ENCODE results near the gene MRC1. TPM values are rescaled to one million over a fixed set of nuclear protein-coding genes. Genes with fewer than 3 reads are reported as not detected.

The MRC1 gene
- total and polyA plus RNA-seq, 4 donors: 14.0 to 161 (median 43.6) TPM

- ATAC-seq (ENCODE audit: insufficient read depth, low FRiP score): no peak
- Histone ChIP-seq H3K4me3 (no peak overlapping the region), H3K36me3 (ENCODE audit: control insufficient read depth in 4 of 4, insufficient read depth in 4 of 4, low read length in 4 of 4) (no peaks in the 10 kb centered on the region), H3K27me3 (ENCODE audit: control insufficient read depth in 3 of 3, insufficient read depth in 3 of 3, low read length in 2 of 3) (no peaks in the 10 kb centered on the region), H3K27ac (ENCODE audit: low read depth in 1 of 2, low read length in 1 of 2) (no peak overlapping the region), H3K4me1 (ENCODE audit: control insufficient read depth in 5 of 5, insufficient read depth in 5 of 5, low read length in 5 of 5) (no peaks in the 10 kb centered on the region), H3K9me3 (ENCODE audit: control insufficient read depth in 4 of 4, insufficient read depth in 3 of 4, low read length in 3 of 4) (no peaks in the 10 kb centered on the region), H3K9ac (ENCODE audit: insufficient read depth in 1 of 2, low read length in 2 of 2) (no peak overlapping the region)
- no peak for DNase-seq
- TF ChIP-seq CTCF (IDR thresholded peaks at IDR 0.05; ENCODE audit: control extremely low read depth, extremely low read depth): no peak
- 81% methylated on average over 2 of the region's 2 CpGs for WGBS, 2 donors
These were observed 64.8 kb downstream of the MRC1 start for GRCh38 chr10:17873946-17874345.

DNA sequence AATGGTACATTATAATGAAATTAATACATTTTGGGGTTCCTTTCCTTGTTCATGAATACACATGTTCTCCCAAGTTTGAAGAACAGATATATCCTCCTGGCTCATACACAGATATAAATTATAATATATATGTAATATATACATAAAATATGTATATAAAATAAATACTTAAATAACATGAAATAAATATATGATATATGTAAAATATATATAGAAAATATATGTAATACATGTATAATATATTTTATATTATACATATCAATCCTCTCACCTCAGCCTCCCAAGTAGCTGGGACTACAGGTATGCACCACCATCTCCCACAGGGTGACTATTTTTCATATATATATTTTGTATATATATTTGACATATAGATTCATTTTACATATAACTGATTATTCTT, 68.0 kb downstream of the MRC1 start:
- DNase-seq (no peak), ATAC-seq (ENCODE audit: insufficient read depth, low FRiP score) (no peak)
- Histone ChIP-seq H3K9me3 (ENCODE audit: control insufficient read depth in 4 of 4, insufficient read depth in 3 of 4, low read length in 3 of 4) (peaks cover 0 to 2% (median 0%) of the 10 kb centered on the region in 4 donors), H3K9ac (ENCODE audit: insufficient read depth in 1 of 2, low read length in 2 of 2) (no peak overlapping the region), H3K27ac (ENCODE audit: low read depth in 1 of 2, low read length in 1 of 2) (no peak overlapping the region), H3K36me3 (ENCODE audit: control insufficient read depth in 4 of 4, insufficient read depth in 4 of 4, low read length in 4 of 4) (peaks cover 0 to 3% (median 0%) of the 10 kb centered on the region in 4 donors), H3K4me1 (ENCODE audit: control insufficient read depth in 5 of 5, insufficient read depth in 5 of 5, low read length in 5 of 5) (no peaks in the 10 kb centered on the region), H3K4me3 (no peak overlapping the region), H3K27me3 (ENCODE audit: control insufficient read depth in 3 of 3, insufficient read depth in 3 of 3, low read length in 2 of 3) (no peaks in the 10 kb centered on the region)
- TF ChIP-seq CTCF (IDR thresholded peaks at IDR 0.05; ENCODE audit: control extremely low read depth, extremely low read depth): no peak

DNA sequence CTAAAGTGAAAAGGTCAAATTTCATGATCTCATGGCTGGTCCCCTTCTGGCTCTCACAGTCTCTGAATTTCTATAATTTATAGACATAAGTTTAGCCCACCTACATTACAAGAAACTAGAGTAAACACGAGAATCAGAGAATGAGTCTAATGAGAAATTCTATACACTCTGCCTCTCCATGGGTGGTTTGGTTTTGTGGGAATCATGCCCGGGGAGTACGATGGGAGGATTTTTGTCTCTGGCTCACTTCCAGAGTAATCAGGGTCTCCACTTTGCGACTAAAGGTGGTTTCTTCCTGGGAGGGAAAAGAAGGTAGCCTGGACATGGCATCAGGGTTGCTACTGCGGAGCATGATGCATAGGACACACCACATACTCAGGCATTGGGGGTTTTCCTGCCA, 69.7 kb downstream of the MRC1 start:
- H3K9me3 ChIP-seq (ENCODE audit: control insufficient read depth in 4 of 4, insufficient read depth in 3 of 4, low read length in 3 of 4): peaks cover 0 to 2% (median 0%) of the 10 kb centered on the region in 4 donors
- no peak for TF ChIP-seq CTCF (IDR thresholded peaks at IDR 0.05; ENCODE audit: control extremely low read depth, extremely low read depth)
- no peak overlapping the region for H3K4me3 ChIP-seq
- no peaks in the 10 kb centered on the region for H3K4me1 ChIP-seq (ENCODE audit: control insufficient read depth in 5 of 5, insufficient read depth in 5 of 5, low read length in 5 of 5)
- H3K36me3 ChIP-seq (ENCODE audit: control insufficient read depth in 4 of 4, insufficient read depth in 4 of 4, low read length in 4 of 4): peaks cover 0 to 3% (median 0%) of the 10 kb centered on the region in 4 donors
- H3K27ac ChIP-seq (ENCODE audit: low read depth in 1 of 2, low read length in 1 of 2): no peak overlapping the region
- WGBS, 2 donors: 82 to 88% methylated on average over 5 of the region's 5 CpGs
- no peaks in the 10 kb centered on the region for H3K27me3 ChIP-seq (ENCODE audit: control insufficient read depth in 3 of 3, insufficient read depth in 3 of 3, low read length in 2 of 3)
- no peak overlapping the region for H3K9ac ChIP-seq (ENCODE audit: insufficient read depth in 1 of 2, low read length in 2 of 2)
- DNase-seq (no peak), ATAC-seq (ENCODE audit: insufficient read depth, low FRiP score) (no peak)

GRCh38 chr10:17880601-17881000, 71.5 kb downstream of the MRC1 start:
- H3K9me3 ChIP-seq (ENCODE audit: control insufficient read depth in 4 of 4, insufficient read depth in 3 of 4, low read length in 3 of 4): peaks cover 0 to 2% (median 0%) of the 10 kb centered on the region in 4 donors
- H3K27ac ChIP-seq (ENCODE audit: low read depth in 1 of 2, low read length in 1 of 2): no peak overlapping the region
- WGBS, 2 donors: 86 to 93% methylated on average over 3 of the region's 3 CpGs
- no peaks in the 10 kb centered on the region for H3K4me1 ChIP-seq (ENCODE audit: control insufficient read depth in 5 of 5, insufficient read depth in 5 of 5, low read length in 5 of 5)
- TF ChIP-seq CTCF (IDR thresholded peaks at IDR 0.05; ENCODE audit: control extremely low read depth, extremely low read depth): no peak
- no peak overlapping the region for H3K4me3 ChIP-seq
- H3K9ac ChIP-seq (ENCODE audit: insufficient read depth in 1 of 2, low read length in 2 of 2): no peak overlapping the region
- DNase-seq (no peak), ATAC-seq (ENCODE audit: insufficient read depth, low FRiP score) (no peak)
- peaks cover 0 to 4% (median 0%) of the 10 kb centered on the region in 4 donors for H3K36me3 ChIP-seq (ENCODE audit: control insufficient read depth in 4 of 4, insufficient read depth in 4 of 4, low read length in 4 of 4)
- H3K27me3 ChIP-seq (ENCODE audit: control insufficient read depth in 3 of 3, insufficient read depth in 3 of 3, low read length in 2 of 3): no peaks in the 10 kb centered on the region
